PFSK-1 (cell line): Measurements from ENCODE around the gene GNG8.

Source experiments
- FOXP2 ChIP-seq: optimal IDR thresholded peaks from 2 replicates; pipeline ENCODE3; 2011; ENCODE audit warnings: borderline replicate concordance, control low read depth, inconsistent platforms; ENCODE audit not compliant: insufficient read depth; ENCODE audit errors: extremely low read length, extremely low read depth
- REST ChIP-seq, 2 experiments: IDR thresholded peaks; 2 replicates each; pipeline versions ENCODE4 v1.6.1 to v1.8.0; 2011 to 2012; ENCODE audit warnings: low read depth in 2 of 2, low read length in 2 of 2, control low read depth in 1 of 2, inconsistent platforms in 1 of 2, mild to moderate bottlenecking in 1 of 2, moderate library complexity in 1 of 2; ENCODE audit not compliant: insufficient read depth in 1 of 2
- TAF1 ChIP-seq: IDR thresholded peaks from 2 replicates; pipeline ENCODE4 v1.6.1; 2012; ENCODE audit warnings: low read length, control low read depth, borderline replicate concordance; ENCODE audit not compliant: insufficient read depth

DNA sequence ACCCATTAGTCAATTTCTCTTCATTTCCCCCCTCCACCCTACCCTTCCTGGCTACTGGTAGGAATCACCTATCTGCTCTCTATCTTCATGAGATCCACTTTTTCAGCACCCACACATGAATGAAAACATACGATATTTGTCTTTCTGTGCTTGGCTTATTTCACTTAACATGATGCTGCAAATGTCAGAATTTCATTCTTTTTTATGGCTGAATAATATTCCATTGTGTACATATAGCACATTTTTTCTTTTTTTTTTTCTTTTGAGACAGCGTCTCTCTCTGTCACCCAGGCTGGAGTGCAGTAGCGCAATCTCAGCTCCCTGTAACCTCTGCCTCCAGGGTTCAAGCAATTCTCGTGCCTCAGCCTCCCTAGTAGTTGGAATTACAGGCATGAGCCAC, 44.7 kb downstream of the GNG8 start:
- TF ChIP-seq FOXP2 (no peak), TAF1 (no peak), REST (IDR thresholded peaks at IDR 0.05; ENCODE audit: insufficient read depth in 1 of 2, low read depth in 2 of 2, low read length in 2 of 2) (no peak)
